K562 (cell line): ENCODE data around the gene DYNC2H1. TPM values are rescaled to one million over a fixed set of nuclear protein-coding genes. Genes with fewer than 3 reads are reported as not detected.

Experiments
- CCAR2 ChIP-seq: fragments of 200-400 bp; formaldehyde crosslinking; IDR thresholded peaks from 2 replicates; pipeline ENCODE4 v1.6.1; 2017; ENCODE audit warnings: mild to moderate bottlenecking, low read depth, low read length
- CEBPB ChIP-seq: fragments of 450-650 bp; IDR thresholded peaks from 2 replicates; pipeline ENCODE4 v1.6.1; 2016; ENCODE audit warnings: missing genetic modification characterization, missing compliant biosample characterization
- CHAMP1 ChIP-seq: fragments of 450-650 bp; IDR thresholded peaks from 2 replicates; pipeline ENCODE4 v1.6.1; 2016; ENCODE audit warnings: mild to moderate bottlenecking
- CHD2 ChIP-seq: IDR thresholded peaks from 2 replicates; pipeline ENCODE4 v1.6.1; 2011; ENCODE audit warnings: low read depth, low read length
- ESRRA ChIP-seq: fragments of 450-650 bp; IDR thresholded peaks from 2 replicates; pipeline ENCODE4 v1.6.1; 2014; ENCODE audit warnings: low read depth, mild to moderate bottlenecking, moderate library complexity, borderline replicate concordance
- IRF1 ChIP-seq: sonication (generic); formaldehyde crosslinking; IDR thresholded peaks from 2 replicates; pipeline ENCODE4 v1.8.0; 2022; ENCODE audit warnings: missing genetic modification reagents, mild to moderate bottlenecking, borderline replicate concordance
- L3MBTL2 ChIP-seq: fragments of 450-650 bp; IDR thresholded peaks from 2 replicates; pipeline ENCODE4 v1.6.1; 2016; ENCODE audit warnings: mild to moderate bottlenecking, moderate library complexity
- NCOA2 ChIP-seq, 2 experiments: fragments of 450-650 bp; IDR thresholded peaks; 2 replicates each; pipeline ENCODE4 v1.6.1; 2018; ENCODE audit warnings: mild to moderate bottlenecking in 2 of 2, moderate library complexity in 1 of 2; ENCODE audit not compliant: partially characterized antibody in 2 of 2
- POLR2B ChIP-seq: fragments of 450-650 bp; IDR thresholded peaks from 2 replicates; pipeline ENCODE4 v1.6.1; 2018; ENCODE audit warnings: low read depth; ENCODE audit not compliant: partially characterized antibody
- PPARD ChIP-seq: fragments of 250-450 bp; sonication (Bioruptor Pico); IDR thresholded peaks from 2 replicates; pipeline ENCODE4 v1.8.0; 2022; ENCODE audit warnings: inconsistent platforms, mild to moderate bottlenecking, moderate library complexity
- RBM14 ChIP-seq: fragments of 200-400 bp; formaldehyde crosslinking; IDR thresholded peaks from 2 replicates; pipeline ENCODE4 v1.6.1; 2018; ENCODE audit warnings: low read depth, mild to moderate bottlenecking, low read length, moderate library complexity, borderline replicate concordance; ENCODE audit not compliant: insufficient read depth
- RBM17 ChIP-seq: fragments of 200-400 bp; formaldehyde crosslinking; IDR thresholded peaks from 2 replicates; pipeline ENCODE4 v1.6.1; 2017; ENCODE audit warnings: low read depth, mild to moderate bottlenecking, low read length, borderline replicate concordance
- SNRNP70 ChIP-seq: fragments of 200-400 bp; formaldehyde crosslinking; optimal IDR thresholded peaks from 2 replicates; pipeline ENCODE3; 2017; ENCODE audit warnings: low read depth, low read length
- SP2 ChIP-seq: IDR thresholded peaks from 2 replicates; pipeline ENCODE4 v1.6.1; 2011; ENCODE audit warnings: mild to moderate bottlenecking, low read depth, low read length, moderate library complexity; ENCODE audit not compliant: poor library complexity, severe bottlenecking; ENCODE audit errors: extremely low read depth
- TAF7 ChIP-seq: fragments of 450-650 bp; IDR thresholded peaks from 2 replicates; pipeline ENCODE4 v1.6.1; 2016; ENCODE audit warnings: missing genetic modification characterization, missing compliant biosample characterization
- TEAD2 ChIP-seq: fragments of 450-650 bp; IDR thresholded peaks from 2 replicates; pipeline ENCODE4 v1.6.1; 2016; ENCODE audit warnings: missing genetic modification characterization, control low read depth, missing compliant biosample characterization
- XRCC3 ChIP-seq: fragments of 450-650 bp; IDR thresholded peaks from 2 replicates; pipeline ENCODE4 v1.6.1; 2017; ENCODE audit warnings: mild to moderate bottlenecking, moderate library complexity
- ZNF280B ChIP-seq: fragments of 250-450 bp; sonication (Bioruptor Pico); IDR thresholded peaks from 2 replicates; pipeline ENCODE4 v1.5.1; 2021; ENCODE audit warnings: mild to moderate bottlenecking
- ZNF583 ChIP-seq: fragments of 250-450 bp; sonication (Bioruptor Pico); IDR thresholded peaks from 2 replicates; pipeline ENCODE4 v1.4.0; 2020
- ZNF584 ChIP-seq: fragments of 200-800 bp; sonication (Bioruptor generic); IDR thresholded peaks from 2 replicates; pipeline ENCODE4 v1.6.1; 2016; ENCODE audit warnings: low read depth, mild to moderate bottlenecking, missing genetic modification characterization, missing compliant biosample characterization
- ZNF740 ChIP-seq, 3 experiments: fragments of 200-800 bp in 1 of 3; sonication (Bioruptor generic) in 1 of 3; sonication (generic) in 1 of 3; formaldehyde crosslinking in 1 of 3; IDR thresholded peaks; 2 replicates each; pipeline versions ENCODE4 v1.6.1 to v1.8.0; 2016 to 2022; ENCODE audit warnings: mild to moderate bottlenecking in 2 of 3, missing compliant biosample characterization in 2 of 3, missing genetic modification characterization in 2 of 3, missing genetic modification reagents in 1 of 3
- ZNF76 ChIP-seq: fragments of 250-450 bp; sonication (Bioruptor Pico); IDR thresholded peaks from 2 replicates; pipeline ENCODE4 v1.4.0; 2020; ENCODE audit warnings: mild to moderate bottlenecking, moderate library complexity, borderline replicate concordance
- polyA plus RNA-seq, 8 experiments: library from polyadenylated mRNA; depleted of rRNA in 4 of 8; stranded (reverse) in 5 of 8; unstranded in 3 of 8; fragments of >200 nt; fragmentation: Nextera tagmentation in 2 of 8; fragmentation: Illumina TruSeq in 1 of 8; extraction: Ambion mirVana in 2 of 8; extraction: Trizol in 1 of 8; gene quantifications; 2 replicates each; pipeline versions ENCODE4 v1.2.1 to v1.2.3, GENCODE V29; 2011 to 2014; ENCODE audit warnings: inconsistent platforms in 1 of 8, missing spikeins in 1 of 8
- total RNA-seq, 7 experiments: library from RNA; depleted of rRNA in 6 of 7; stranded (reverse); fragments of >200 nt in 6 of 7; fragmentation: Illumina TruSeq in 2 of 7; extraction: Trizol in 2 of 7; gene quantifications; 2 replicates each; pipeline versions ENCODE4 v1.2.1 to v1.2.3, GENCODE V29; 2011 to 2021; ENCODE audit warnings: low replicate concordance in 1 of 7

The DYNC2H1 gene
- total and polyA plus RNA-seq, 9 of the 15 experiments (the other 6 are each of a cell fraction or from before 2014, with no cell fraction given) = 0.08 to 0.64 (median 0.20) TPM

GRCh38 chr11:103108933-103109817 is at the start of gene DYNC2H1 (continued):
- TF ChIP-seq NCOA2 (IDR thresholded peaks at IDR 0.05; ENCODE audit: partially characterized antibody in 2 of 2) = no peak
- TF ChIP-seq POLR2B = no peak
- no peak for TF ChIP-seq RBM14
- TF ChIP-seq SP2 = no peak
- TF ChIP-seq SNRNP70 = no peak
- TF ChIP-seq PPARD (CRISPR knock-in tag) = no peak
- no peak for TF ChIP-seq ZNF740 (CRISPR knock-in tag; IDR thresholded peaks at IDR 0.05)
- no peak for TF ChIP-seq ZNF740 (tag; IDR thresholded peaks at IDR 0.05)
- TF ChIP-seq TEAD2 (tag) = no peak
- peak; percentile 79; the same call in 1 of the 2 replicates for TF ChIP-seq ESRRA
- no peak for TF ChIP-seq RBM17
- peak; percentile 92 for TF ChIP-seq CEBPB
- TF ChIP-seq TAF7 (tag) = no peak
- TF ChIP-seq ZNF76 (CRISPR knock-in tag) = no peak
- TF ChIP-seq CHD2 = 0 out of 2 replicates have a peak, but pooled peaks have one; percentile 44
- TF ChIP-seq ZNF584 (CRISPR knock-in tag) = no peak
- TF ChIP-seq ZNF583 (CRISPR knock-in tag) = no peak
- TF ChIP-seq L3MBTL2 = peak; percentile 95
- no peak for TF ChIP-seq XRCC3
- TF ChIP-seq CCAR2 = no peak
- no peak for TF ChIP-seq ZNF280B
- no peak for TF ChIP-seq IRF1 (CRISPR knock-in tag)
- TF ChIP-seq CHAMP1 = no peak
